A549 (cell line): ENCODE data around the gene GRAMD2B. TPM values are rescaled to one million over a fixed set of nuclear protein-coding genes. Genes with fewer than 3 reads are reported as not detected.

Experiments
- ATAC-seq, 2 experiments: fragments of 200-7000 bp in 1 of 2; fragments of >200 bp in 1 of 2; cut with Nextera tagmentation in 1 of 2; cut with Tn5 transposase in 1 of 2; 3 replicates each; pipeline versions ENCODE4 v1.8.0 to v1.9.1; 2018 to 2020; ENCODE audit warnings: mild to moderate bottlenecking in 1 of 2, moderate library complexity in 1 of 2
- CTCF ChIA-PET: fragments of 300-600 bp; sonication (Branson Sonifier 250); formaldehyde crosslinking; extraction: SDS; loops from one replicate; lab custom pipeline; 2021; ENCODE audit warnings: antibody characterized with exemption, inconsistent platforms; lab: Yijun Ruan, JAX
- POLR2A ChIA-PET: fragments of 350-600 bp; formaldehyde crosslinking; extraction: SDS; loops from one replicate; lab custom pipeline; 2021; ENCODE audit warnings: antibody characterized with exemption, inconsistent platforms; lab: Yijun Ruan, JAX
- DNase-seq, 2 experiments: peaks; one replicate each; pipeline versions ENCODE4 v3.0.0 to v3.0.0-alpha.2; 2011 to 2016; ENCODE audit warnings: low read depth in 1 of 2, low spot score in 1 of 2
- FAIRE-seq: peaks from 2 replicates; lab custom pipeline; 2011; peaks lifted over from hg19 to GRCh38; lab: Jason Lieb, UNC
- H3K27ac ChIP-seq, 2 experiments: fragments of >200 bp; sonication (Bioruptor Twin); formaldehyde crosslinking; 3 replicates each; pipeline ENCODE4 v1.5.1; 2016 to 2017
- H3K4me1 ChIP-seq: fragments of >200 bp; sonication (Bioruptor Twin); formaldehyde crosslinking; 3 replicates; pipeline ENCODE4 v1.6.1; 2016
- H3K4me2 ChIP-seq: fragments of >200 bp; sonication (Bioruptor Twin); formaldehyde crosslinking; 3 replicates; pipeline ENCODE4 v1.6.1; 2016
- H3K4me3 ChIP-seq: fragments of >200 bp; sonication (Bioruptor Twin); formaldehyde crosslinking; 3 replicates; pipeline ENCODE4 v1.5.1; 2016
- H3K9me3 ChIP-seq: fragments of >200 bp; sonication (Bioruptor Twin); formaldehyde crosslinking; 3 replicates; pipeline ENCODE4 v1.6.1; 2016
- BHLHE40 ChIP-seq: IDR thresholded peaks from 2 replicates; pipeline ENCODE4 v1.6.1; 2012; ENCODE audit warnings: low read depth, low read length, inconsistent platforms
- CBX2 ChIP-seq: fragments of 200-600 bp; sonication (generic); IDR thresholded peaks from 2 replicates; pipeline ENCODE4 v1.6.1; 2016; ENCODE audit warnings: low read depth, mild to moderate bottlenecking, borderline replicate concordance
- CEBPB ChIP-seq, 2 experiments: fragments of >200 bp in 1 of 2; sonication (Bioruptor Twin) in 1 of 2; formaldehyde crosslinking in 1 of 2; IDR thresholded peaks; 2 replicates each; pipeline ENCODE4 v1.6.1; 2012 to 2016
- EHMT2 ChIP-seq: fragments of 200-600 bp; sonication (generic); IDR thresholded peaks from 2 replicates; pipeline ENCODE4 v1.6.1; 2016; ENCODE audit warnings: antibody characterized with exemption, low read depth, mild to moderate bottlenecking, moderate library complexity
- ESRRA ChIP-seq: fragments of 150-350 bp; IDR thresholded peaks from 2 replicates; pipeline ENCODE4 v1.6.1; 2014; ENCODE audit warnings: mild to moderate bottlenecking, low read length, borderline replicate concordance
- FOSB ChIP-seq: fragments of 250-450 bp; sonication (Bioruptor Pico); IDR thresholded peaks from 2 replicates; pipeline ENCODE4 v1.5.0; 2020; ENCODE audit warnings: mild to moderate bottlenecking, moderate library complexity
- FOSL2 ChIP-seq, 2 experiments: fragments of 450-650 bp in 1 of 2; fragments of >200 bp in 1 of 2; sonication (Bioruptor Twin) in 1 of 2; formaldehyde crosslinking; IDR thresholded peaks; 2 replicates each; pipeline versions ENCODE4 v1.5.0 to v1.6.1; 2016 to 2020; ENCODE audit warnings: mild to moderate bottlenecking in 1 of 2, moderate library complexity in 1 of 2
- FOXS1 ChIP-seq: fragments of 250-450 bp; sonication (Bioruptor Pico); IDR thresholded peaks from 2 replicates; pipeline ENCODE4 v1.5.0; 2020; ENCODE audit warnings: mild to moderate bottlenecking, moderate library complexity
- KDM5A ChIP-seq: fragments of 200-600 bp; sonication (generic); IDR thresholded peaks from 2 replicates; pipeline ENCODE4 v1.6.1; 2016; ENCODE audit warnings: antibody characterized with exemption, mild to moderate bottlenecking
- MAZ ChIP-seq: fragments of 150-350 bp; IDR thresholded peaks from 2 replicates; pipeline ENCODE4 v1.6.1; 2014; ENCODE audit warnings: antibody characterized with exemption, low read depth, low read length, borderline replicate concordance
- MYC ChIP-seq: IDR thresholded peaks from 2 replicates; pipeline ENCODE4 v1.6.1; 2012; ENCODE audit warnings: mild to moderate bottlenecking, inconsistent platforms, low read length, improper control_type of control experiment, borderline replicate concordance
- NFE2L2 ChIP-seq: fragments of 150-350 bp; conservative IDR thresholded peaks from 2 replicates; pipeline ENCODE4 v1.6.1; 2014; ENCODE audit warnings: low read length
- POLR2A ChIP-seq: IDR thresholded peaks from 2 replicates; pipeline ENCODE4 v1.6.1; 2012; ENCODE audit warnings: mild to moderate bottlenecking, low read length
- POLR2AphosphoS2 ChIP-seq: conservative IDR thresholded peaks from 2 replicates; pipeline ENCODE4 v1.6.1; 2012; ENCODE audit warnings: low read length, improper control_type of control experiment, inconsistent platforms
- RFX5 ChIP-seq: fragments of 450-650 bp; IDR thresholded peaks from 2 replicates; pipeline ENCODE4 v1.7.1; 2014; ENCODE audit warnings: antibody characterized with exemption, mild to moderate bottlenecking, moderate library complexity
- SREBF2 ChIP-seq: fragments of 450-650 bp; IDR thresholded peaks from 2 replicates; pipeline ENCODE4 v1.6.1; 2014; ENCODE audit warnings: mild to moderate bottlenecking, moderate library complexity
- TFCP2L1 ChIP-seq: fragments of 250-450 bp; sonication (Bioruptor Pico); IDR thresholded peaks from 2 replicates; pipeline ENCODE4 v1.5.0; 2021; ENCODE audit warnings: mild to moderate bottlenecking
- ZFP36 ChIP-seq: fragments of 450-650 bp; IDR thresholded peaks from 2 replicates; pipeline ENCODE4 v1.6.1; 2014; ENCODE audit warnings: borderline replicate concordance; ENCODE audit not compliant: partially characterized antibody
- ZNF302 ChIP-seq: fragments of 250-450 bp; sonication (Bioruptor Pico); IDR thresholded peaks from 2 replicates; pipeline ENCODE4 v1.9.0; 2021; ENCODE audit warnings: inconsistent platforms, mild to moderate bottlenecking, moderate library complexity
- WGBS: methylation state at CpG from one replicate; pipeline ENCODE4 v1.1.6; 2017; ENCODE audit errors: missing lambda C conversion rate; 5-methylcytosine and 5-hydroxymethylcytosine counted together
- polyA plus RNA-seq, 4 experiments: library from polyadenylated mRNA; depleted of rRNA in 3 of 4; stranded (reverse); fragments of >200 nt; fragmentation: RNase III in 1 of 4; extraction: RNeasy Plus Mini Kit Qiagen cat#74134 plus additional on column Dnase treatment in 1 of 4; gene quantifications; 2 replicates in 3 of 4; 3 replicates in 1 of 4; pipeline ENCODE4 v1.2.3, GENCODE V29; 2011 to 2017
- TF ChIP-seq, protein P1 (sequence below): fragments of >200 bp; sonication (Bioruptor Twin); formaldehyde crosslinking; IDR thresholded peaks from 3 replicates; pipeline ENCODE4 v1.5.1; 2016
- TF ChIP-seq, protein P2 (sequence below): IDR thresholded peaks from 2 replicates; pipeline ENCODE4 v1.6.1; 2012; ENCODE audit warnings: low read depth, borderline replicate concordance

The GRAMD2B gene
- polyA plus RNA-seq, 2 of the 4 experiments (the other 2 are of a cell fraction) = 1.0 to 1.2 TPM

DNA sequence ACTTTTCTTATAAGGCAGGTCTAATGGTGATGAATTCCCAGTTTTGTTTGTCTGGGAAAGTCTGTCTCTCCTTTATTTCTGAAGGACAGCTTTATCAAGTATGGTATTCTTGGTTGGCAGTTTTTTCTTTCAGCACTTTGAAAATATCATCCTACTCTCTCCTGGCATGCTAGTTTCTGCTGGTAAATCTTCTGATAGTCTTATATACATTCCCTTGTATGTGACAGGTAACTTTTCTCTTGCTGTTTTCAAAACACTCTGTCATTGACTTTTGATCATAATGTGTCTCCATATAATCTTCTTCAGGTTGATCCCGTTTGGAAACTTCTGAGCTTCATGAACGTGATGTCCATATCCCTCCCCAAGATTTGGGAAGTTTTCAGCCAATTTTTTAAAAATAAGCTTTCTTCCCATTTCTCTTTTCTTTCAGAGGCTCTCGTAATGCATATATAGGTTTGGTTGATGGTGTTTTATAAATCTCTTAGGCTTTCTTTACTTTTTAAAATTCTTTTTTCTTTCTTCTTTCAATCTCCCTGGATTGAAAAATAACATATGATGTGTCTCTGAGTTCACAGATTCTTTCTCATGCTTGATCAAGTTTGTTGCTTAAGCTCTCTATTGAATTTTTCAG is 22.5 kb upstream of the GRAMD2B start:
- no peak overlapping the region for H3K4me2 ChIP-seq
- 0 out of 3 replicates have a peak, but pooled peaks cover 6% of the 10 kb centered on the region for H3K9me3 ChIP-seq
- no peak for FAIRE-seq
- no peak overlapping the region for H3K4me3 ChIP-seq
- DNase-seq = no peak
- ATAC-seq = no peak
- 6% methylated on average over 3 of the region's 3 CpGs for WGBS
- H3K4me1 ChIP-seq = no peaks in the 10 kb centered on the region
- TF ChIP-seq CEBPB (IDR thresholded peaks at IDR 0.05) = no peak
- TF ChIP-seq FOSL2 (IDR thresholded peaks at IDR 0.05) = no peak
- TF ChIP-seq FOSL2 (CRISPR knock-in tag; IDR thresholded peaks at IDR 0.05) = no peak
- TF ChIP-seq KDM5A = no peak
- TF ChIP-seq NFE2L2 = no peak
- no peak for TF ChIP-seq CBX2
- TF ChIP-seq BHLHE40 = no peak
- CTCF ChIA-PET = interaction anchor here (0.6 to 1.6 kb wide), 2 partner anchors 45 to 181 kb away, joined by 3 read pairs; no protein-coding TSS in a partner anchor
- POLR2A ChIA-PET = no interaction called here
- no peak overlapping the region for H3K27ac ChIP-seq

DNA sequence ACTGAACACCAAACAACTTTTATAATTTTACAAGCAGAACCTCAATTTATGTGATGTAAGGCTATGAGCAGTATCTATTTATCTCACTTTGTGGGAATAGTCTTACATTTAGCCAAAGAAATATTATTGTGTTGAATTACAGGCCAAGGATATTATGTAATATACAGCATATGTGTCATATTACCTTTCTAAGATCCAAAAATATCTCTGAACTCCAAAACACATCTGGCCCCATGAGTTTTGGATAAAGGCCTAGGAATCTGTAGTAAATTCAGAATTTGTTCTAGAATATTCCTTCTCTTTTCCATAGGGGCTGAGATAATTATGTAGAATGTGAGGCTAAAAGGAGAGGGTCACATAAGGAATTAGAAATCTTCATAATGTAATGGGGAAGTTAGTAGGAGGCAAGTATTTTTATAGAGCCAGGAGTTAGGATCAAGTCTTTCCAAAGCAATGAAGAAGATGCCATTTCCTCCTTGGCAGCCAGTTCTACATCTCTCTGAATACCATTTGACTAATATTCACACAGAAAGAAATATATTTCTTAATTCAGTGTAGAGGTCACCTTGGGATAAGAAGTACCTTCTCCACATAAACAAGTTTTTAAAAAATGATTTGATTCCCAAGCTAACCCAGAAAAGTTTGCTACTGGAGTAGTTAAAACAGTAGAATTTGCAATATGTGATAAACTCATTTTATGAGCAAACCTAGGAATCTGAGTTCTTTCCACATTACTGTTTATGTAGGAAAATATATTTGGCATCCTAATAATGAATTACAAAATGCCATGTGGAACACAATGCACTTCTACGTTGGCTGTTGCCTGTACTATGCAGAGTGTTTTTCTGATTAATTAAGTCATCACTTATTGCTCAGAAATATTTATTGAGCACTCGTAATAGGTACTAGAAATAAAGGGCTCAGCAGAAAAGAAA is 20.3 kb upstream of the GRAMD2B start:
- CTCF ChIA-PET = no interaction called here
- H3K4me1 ChIP-seq = no peaks in the 10 kb centered on the region
- 0 out of 3 replicates have a peak, but pooled peaks cover 6% of the 10 kb centered on the region for H3K9me3 ChIP-seq
- POLR2A ChIA-PET = no interaction called here
- TF ChIP-seq RFX5 (no peak), MYC (no peak), FOXS1 (CRISPR knock-in tag) (no peak), ESRRA (no peak), KDM5A (no peak), MAZ (no peak), FOSB (CRISPR knock-in tag) (no peak), POLR2AphosphoS2 (no peak)
- TF ChIP-seq, protein P1, sequence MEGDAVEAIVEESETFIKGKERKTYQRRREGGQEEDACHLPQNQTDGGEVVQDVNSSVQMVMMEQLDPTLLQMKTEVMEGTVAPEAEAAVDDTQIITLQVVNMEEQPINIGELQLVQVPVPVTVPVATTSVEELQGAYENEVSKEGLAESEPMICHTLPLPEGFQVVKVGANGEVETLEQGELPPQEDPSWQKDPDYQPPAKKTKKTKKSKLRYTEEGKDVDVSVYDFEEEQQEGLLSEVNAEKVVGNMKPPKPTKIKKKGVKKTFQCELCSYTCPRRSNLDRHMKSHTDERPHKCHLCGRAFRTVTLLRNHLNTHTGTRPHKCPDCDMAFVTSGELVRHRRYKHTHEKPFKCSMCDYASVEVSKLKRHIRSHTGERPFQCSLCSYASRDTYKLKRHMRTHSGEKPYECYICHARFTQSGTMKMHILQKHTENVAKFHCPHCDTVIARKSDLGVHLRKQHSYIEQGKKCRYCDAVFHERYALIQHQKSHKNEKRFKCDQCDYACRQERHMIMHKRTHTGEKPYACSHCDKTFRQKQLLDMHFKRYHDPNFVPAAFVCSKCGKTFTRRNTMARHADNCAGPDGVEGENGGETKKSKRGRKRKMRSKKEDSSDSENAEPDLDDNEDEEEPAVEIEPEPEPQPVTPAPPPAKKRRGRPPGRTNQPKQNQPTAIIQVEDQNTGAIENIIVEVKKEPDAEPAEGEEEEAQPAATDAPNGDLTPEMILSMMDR = no peak
- no peak overlapping the region for H3K4me3 ChIP-seq
- DNase-seq (no peak), FAIRE-seq (no peak), ATAC-seq (no peak)
- no peak overlapping the region for H3K27ac ChIP-seq
- H3K4me2 ChIP-seq = no peak overlapping the region
- WGBS = 8% methylated on average over 2 of the region's 2 CpGs

DNA sequence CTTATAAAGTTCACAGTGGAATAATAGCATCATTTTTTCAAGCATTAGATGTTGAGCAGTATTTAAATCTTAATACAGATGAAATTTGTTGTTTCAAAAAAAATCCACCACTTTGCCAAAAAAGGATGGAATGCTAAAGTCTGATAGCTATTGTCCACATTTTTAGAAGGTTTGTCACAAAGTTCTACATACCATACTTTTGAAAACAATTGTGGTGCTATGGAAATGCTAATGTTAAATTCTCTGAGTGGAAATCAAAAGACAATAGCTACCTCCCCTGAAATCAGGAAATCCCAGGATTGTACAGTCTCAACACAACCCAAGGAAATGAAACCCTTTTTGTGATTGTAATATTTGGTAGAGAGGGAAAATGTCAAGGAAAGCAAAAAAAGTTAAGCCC is 19.3 kb upstream of the GRAMD2B start:
- FAIRE-seq = no peak

DNA sequence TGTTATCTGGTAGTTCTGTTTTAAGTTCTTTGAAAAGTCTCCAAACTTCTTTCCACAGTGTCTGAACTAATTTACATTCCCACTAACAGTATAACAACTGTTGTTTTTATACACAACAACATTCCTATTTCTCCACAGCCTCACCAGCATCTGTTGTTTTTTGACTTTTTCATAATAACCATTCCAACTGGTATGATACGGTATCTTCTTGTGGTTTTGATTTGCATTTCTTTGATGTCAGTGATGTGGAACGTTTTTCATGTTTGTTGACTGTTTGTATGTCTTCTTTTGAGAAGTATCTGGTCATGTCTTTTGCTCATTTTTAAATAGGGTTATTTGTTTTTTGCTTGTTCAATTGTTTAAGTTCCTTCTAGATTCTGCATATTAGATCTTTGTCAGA is 12.6 kb upstream of the GRAMD2B start:
- Histone ChIP-seq H3K27ac (no peak overlapping the region), H3K4me2 (no peak overlapping the region), H3K4me1 (no peaks in the 10 kb centered on the region), H3K4me3 (no peak overlapping the region), H3K9me3 (no peaks in the 10 kb centered on the region)
- ChIA-PET CTCF (no interaction called here), POLR2A (no interaction called here)
- no peak for DNase-seq
- FAIRE-seq = no peak
- WGBS = 29% methylated on average over 2 of the region's 2 CpGs
- no peak for ATAC-seq
- no peak for TF ChIP-seq POLR2A
- TF ChIP-seq ZNF302 (CRISPR knock-in tag) = no peak
- TF ChIP-seq EHMT2 = no peak
- TF ChIP-seq NFE2L2 = no peak
- no peak for TF ChIP-seq ZFP36
- TF ChIP-seq SREBF2 = no peak
- TF ChIP-seq, protein P1 = no peak
- TF ChIP-seq MYC = no peak
- TF ChIP-seq TFCP2L1 (CRISPR knock-in tag) = no peak

More for the DNA sequence above, 19.3 kb upstream of the GRAMD2B start:
- ChIA-PET CTCF (interaction anchor here (0.7 to 1.0 kb wide), 2 partner anchors 11 to 66 kb away, joined by 3 read pairs; no protein-coding TSS in a partner anchor), POLR2A (no interaction called here)
- Histone ChIP-seq H3K27ac (no peak overlapping the region), H3K9me3 (0 out of 3 replicates have a peak, but pooled peaks cover 6% of the 10 kb centered on the region), H3K4me2 (no peak overlapping the region), H3K4me1 (no peaks in the 10 kb centered on the region), H3K4me3 (no peak overlapping the region)
- ATAC-seq (no peak), DNase-seq (no peak)
- TF ChIP-seq, protein P2, sequence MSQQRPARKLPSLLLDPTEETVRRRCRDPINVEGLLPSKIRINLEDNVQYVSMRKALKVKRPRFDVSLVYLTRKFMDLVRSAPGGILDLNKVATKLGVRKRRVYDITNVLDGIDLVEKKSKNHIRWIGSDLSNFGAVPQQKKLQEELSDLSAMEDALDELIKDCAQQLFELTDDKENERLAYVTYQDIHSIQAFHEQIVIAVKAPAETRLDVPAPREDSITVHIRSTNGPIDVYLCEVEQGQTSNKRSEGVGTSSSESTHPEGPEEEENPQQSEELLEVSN = no peak
